Measurements from ENCODE around the gene POU2AF3. TPM values are rescaled to one million over a fixed set of nuclear protein-coding genes. Genes with fewer than 3 reads are reported as not detected.

POU2AF3 gene
- total and polyA plus RNA-seq, 10 of the 15 experiments (the other 5 are each of a cell fraction or from before 2014, with no cell fraction given) = 0.17 TPM; not detected in 8

DNA sequence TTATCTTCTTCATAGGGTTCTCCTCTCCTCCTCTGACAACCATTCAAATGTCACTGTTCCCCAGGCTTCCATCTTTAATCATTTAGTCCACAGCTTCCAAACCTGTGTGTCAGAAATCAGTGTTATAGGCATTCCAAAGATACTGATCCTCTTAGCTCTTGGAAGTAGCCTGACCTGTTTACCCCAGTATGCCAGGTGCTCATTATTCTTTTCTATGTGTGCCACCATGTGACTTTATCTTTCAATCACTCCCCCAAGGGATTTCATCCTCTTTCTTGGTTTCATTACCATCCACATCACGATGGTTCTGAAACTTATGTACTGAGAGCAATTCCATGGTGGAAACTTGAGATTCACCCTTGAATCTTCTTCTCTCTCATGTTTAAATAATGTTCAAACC lies 45.2 kb upstream of the POU2AF3 start:
- in situ Hi-C loops (cut with MboI) = no loop called here
- intact Hi-C loops (cut with micrococcal nuclease; ENCODE audit: unreplicated experiment) = no loop called here
- BruUV-seq (replicated peaks) = no TSS peak
- no peak overlapping the region for H2AFZ ChIP-seq (ENCODE audit: control insufficient read depth, low read depth, low read length)
- H4K20me1 ChIP-seq (ENCODE audit: control insufficient read depth, insufficient read depth) = no peaks in the 10 kb centered on the region
- H3K27ac ChIP-seq (ENCODE audit: control insufficient read depth, insufficient read depth) = no peak overlapping the region
- H3K36me3 ChIP-seq (ENCODE audit: control insufficient read depth in 2 of 2, insufficient read depth in 2 of 2, low read length in 1 of 2) = no peaks in the 10 kb centered on the region
- no peaks in the 10 kb centered on the region for H3K9me3 ChIP-seq (replicated peaks; ENCODE audit: control insufficient read depth, insufficient read depth, low read length)
- no peak overlapping the region for H3K9ac ChIP-seq (ENCODE audit: control insufficient read depth, insufficient read depth, low read length)
- RAD21 ChIA-PET (ENCODE audit: unreplicated experiment) = no interaction called here
- peaks cover 0 to 8% of the 10 kb centered on the region in 2 experiments; a peak in 3 of 4 replicates for H3K27me3 ChIP-seq (replicated peaks in 1 of 2; ENCODE audit: control insufficient read depth in 2 of 2, insufficient read depth in 2 of 2, low read length in 1 of 2)
- no peak overlapping the region for H3K4me2 ChIP-seq (ENCODE audit: control insufficient read depth, insufficient read depth)
- ATAC-seq (no peak), DNase-seq (ENCODE audit: low read depth, low spot score) (no peak), FAIRE-seq (no peak)
- no peaks in the 10 kb centered on the region for H3K79me2 ChIP-seq (ENCODE audit: control insufficient read depth, insufficient read depth, low read length)
- no peaks in the 10 kb centered on the region for H3K4me1 ChIP-seq (ENCODE audit: control insufficient read depth, insufficient read depth, low read length)
- POLR2A ChIA-PET = no interaction called here
- TF ChIP-seq NFXL1 (IDR thresholded peaks at IDR 0.05; ENCODE audit: borderline replicate concordance) (no peak), JUNB (IDR thresholded peaks at IDR 0.05) (no peak), CHD1 (IDR thresholded peaks at IDR 0.05; ENCODE audit: low read depth, low read length) (no peak)
- CTCF ChIA-PET = no interaction called here
- SMC1A ChIA-PET (ENCODE audit: uncharacterized antibody, unreplicated experiment) = no interaction called here
- whole genome bisulfite sequencing (ENCODE audit: insufficient coverage, insufficient replicate concordance, low lambda C conversion rate, missing lambda C conversion rate) = 0% methylated on average over 1 of the region's 1 CpG
- no peak overlapping the region for H3K4me3 ChIP-seq

GRCh38 chr11:111253630-111254029 lies 44.7 kb upstream of the POU2AF3 start:
- Histone ChIP-seq H3K9me3 (replicated peaks; ENCODE audit: control insufficient read depth, insufficient read depth, low read length) (no peaks in the 10 kb centered on the region), H2AFZ (ENCODE audit: control insufficient read depth, low read depth, low read length) (no peak overlapping the region), H3K27me3 (replicated peaks in 1 of 2; ENCODE audit: control insufficient read depth in 2 of 2, insufficient read depth in 2 of 2, low read length in 1 of 2) (peaks cover 0 to 8% of the 10 kb centered on the region in 2 experiments; a peak in 3 of 4 replicates), H3K4me1 (ENCODE audit: control insufficient read depth, insufficient read depth, low read length) (no peaks in the 10 kb centered on the region), H4K20me1 (ENCODE audit: control insufficient read depth, insufficient read depth) (no peaks in the 10 kb centered on the region), H3K27ac (ENCODE audit: control insufficient read depth, insufficient read depth) (no peak overlapping the region), H3K79me2 (ENCODE audit: control insufficient read depth, insufficient read depth, low read length) (no peaks in the 10 kb centered on the region), H3K4me3 (no peak overlapping the region), H3K4me2 (ENCODE audit: control insufficient read depth, insufficient read depth) (no peak overlapping the region), H3K9ac (ENCODE audit: control insufficient read depth, insufficient read depth, low read length) (no peak overlapping the region), H3K36me3 (ENCODE audit: control insufficient read depth in 2 of 2, insufficient read depth in 2 of 2, low read length in 1 of 2) (no peaks in the 10 kb centered on the region)
- no TSS peak for BruUV-seq (replicated peaks)
- intact Hi-C loops (cut with micrococcal nuclease; ENCODE audit: unreplicated experiment) = no loop called here
- in situ Hi-C loops (cut with MboI) = no loop called here
- no peak for DNase-seq (ENCODE audit: low read depth, low spot score)
- ChIA-PET CTCF (interaction anchor here (0.9 to 1.2 kb wide), 3 partner anchors 25 to 193 kb away, joined by 3 read pairs; no protein-coding TSS in a partner anchor), RAD21 (ENCODE audit: unreplicated experiment) (no interaction called here), POLR2A (no interaction called here), SMC1A (ENCODE audit: uncharacterized antibody, unreplicated experiment) (interaction anchor here (0.8 kb wide), 1 partner anchor 29 kb away, joined by 3 read pairs; no protein-coding TSS in a partner anchor)
- no peak for ATAC-seq
- FAIRE-seq = no peak
- 26% methylated on average over 5 of the region's 5 CpGs for WGBS (ENCODE audit: insufficient coverage, insufficient replicate concordance, low lambda C conversion rate, missing lambda C conversion rate)
- no peak for TF ChIP-seq MTA3 (IDR thresholded peaks at IDR 0.05; ENCODE audit: borderline replicate concordance, low read length)
- peak; percentile 71; the same call in 1 of the 2 replicates for TF ChIP-seq SPI1 (IDR thresholded peaks at IDR 0.05; ENCODE audit: borderline replicate concordance, insufficient read depth, low read depth, low read length)
- TF ChIP-seq, protein P1, sequence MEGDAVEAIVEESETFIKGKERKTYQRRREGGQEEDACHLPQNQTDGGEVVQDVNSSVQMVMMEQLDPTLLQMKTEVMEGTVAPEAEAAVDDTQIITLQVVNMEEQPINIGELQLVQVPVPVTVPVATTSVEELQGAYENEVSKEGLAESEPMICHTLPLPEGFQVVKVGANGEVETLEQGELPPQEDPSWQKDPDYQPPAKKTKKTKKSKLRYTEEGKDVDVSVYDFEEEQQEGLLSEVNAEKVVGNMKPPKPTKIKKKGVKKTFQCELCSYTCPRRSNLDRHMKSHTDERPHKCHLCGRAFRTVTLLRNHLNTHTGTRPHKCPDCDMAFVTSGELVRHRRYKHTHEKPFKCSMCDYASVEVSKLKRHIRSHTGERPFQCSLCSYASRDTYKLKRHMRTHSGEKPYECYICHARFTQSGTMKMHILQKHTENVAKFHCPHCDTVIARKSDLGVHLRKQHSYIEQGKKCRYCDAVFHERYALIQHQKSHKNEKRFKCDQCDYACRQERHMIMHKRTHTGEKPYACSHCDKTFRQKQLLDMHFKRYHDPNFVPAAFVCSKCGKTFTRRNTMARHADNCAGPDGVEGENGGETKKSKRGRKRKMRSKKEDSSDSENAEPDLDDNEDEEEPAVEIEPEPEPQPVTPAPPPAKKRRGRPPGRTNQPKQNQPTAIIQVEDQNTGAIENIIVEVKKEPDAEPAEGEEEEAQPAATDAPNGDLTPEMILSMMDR (IDR thresholded peaks at IDR 0.05 in 2 of 3, conservative IDR thresholded peaks at IDR 0.05 in 1 of 3; ENCODE audit: control insufficient read depth in 2 of 3, extremely low read depth in 1 of 3, insufficient read depth in 1 of 3, low read depth in 3 of 3, low read length in 3 of 3) = no peak
